ENCODE measurements around the gene SPSB4.
A peak's percentile ranks its signal among the peaks of the same experiment; 100 is the strongest.

SPSB4 gene

GRCh38 chr3:141150081-141150830, 99.1 kb downstream of the SPSB4 start:
- DNase-seq (ENCODE audit: low spot score): no peak
- FAIRE-seq: no peak

DNA sequence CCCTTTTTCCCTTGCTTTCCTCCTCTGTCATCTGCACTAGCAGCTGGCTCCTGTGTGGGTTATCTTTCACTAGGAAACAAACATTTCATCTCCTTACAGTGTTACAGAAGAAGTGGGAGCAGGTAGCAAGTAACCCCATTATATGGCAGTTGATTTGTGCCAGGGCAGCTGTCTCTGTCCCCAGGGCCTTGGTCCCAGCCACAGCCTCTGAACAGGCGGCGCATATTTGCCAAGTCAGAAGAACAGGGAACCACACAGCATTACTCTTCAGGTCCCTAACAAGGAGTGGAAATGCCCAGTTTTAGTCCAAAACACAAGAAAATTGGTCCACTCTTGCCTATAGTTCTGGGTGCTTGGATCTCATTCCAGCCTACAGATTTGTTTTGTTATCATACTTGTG, 99.8 kb downstream of the SPSB4 start:
- FAIRE-seq (no peak), DNase-seq (ENCODE audit: low spot score) (no peak)

DNA sequence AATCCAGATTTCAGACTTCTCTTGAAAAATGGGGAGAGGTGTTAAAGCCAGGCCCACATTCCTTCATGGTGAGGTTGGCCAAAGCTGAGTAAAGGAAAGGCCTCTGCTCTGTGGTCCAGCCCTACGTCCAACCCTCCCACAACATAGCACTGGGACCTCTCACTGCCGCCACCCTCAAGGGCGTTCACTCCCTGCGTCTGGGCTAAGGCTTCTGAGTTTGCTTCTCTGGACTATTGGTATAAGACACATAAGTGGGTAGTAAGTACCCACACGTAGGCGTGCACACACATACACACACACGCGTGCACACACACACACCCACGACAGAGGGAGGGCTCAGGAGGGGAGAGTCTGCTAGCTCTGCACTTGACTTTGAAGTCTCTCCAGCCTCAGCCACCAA, 100.3 kb downstream of the SPSB4 start:
- DNase-seq (ENCODE audit: low spot score) (no peak), FAIRE-seq (no peak)

- DNase-seq (ENCODE audit: low spot score) (no peak), FAIRE-seq (no peak)
These were observed 101.0 kb downstream of the SPSB4 start for GRCh38 chr3:141152130-141152529.

DNA sequence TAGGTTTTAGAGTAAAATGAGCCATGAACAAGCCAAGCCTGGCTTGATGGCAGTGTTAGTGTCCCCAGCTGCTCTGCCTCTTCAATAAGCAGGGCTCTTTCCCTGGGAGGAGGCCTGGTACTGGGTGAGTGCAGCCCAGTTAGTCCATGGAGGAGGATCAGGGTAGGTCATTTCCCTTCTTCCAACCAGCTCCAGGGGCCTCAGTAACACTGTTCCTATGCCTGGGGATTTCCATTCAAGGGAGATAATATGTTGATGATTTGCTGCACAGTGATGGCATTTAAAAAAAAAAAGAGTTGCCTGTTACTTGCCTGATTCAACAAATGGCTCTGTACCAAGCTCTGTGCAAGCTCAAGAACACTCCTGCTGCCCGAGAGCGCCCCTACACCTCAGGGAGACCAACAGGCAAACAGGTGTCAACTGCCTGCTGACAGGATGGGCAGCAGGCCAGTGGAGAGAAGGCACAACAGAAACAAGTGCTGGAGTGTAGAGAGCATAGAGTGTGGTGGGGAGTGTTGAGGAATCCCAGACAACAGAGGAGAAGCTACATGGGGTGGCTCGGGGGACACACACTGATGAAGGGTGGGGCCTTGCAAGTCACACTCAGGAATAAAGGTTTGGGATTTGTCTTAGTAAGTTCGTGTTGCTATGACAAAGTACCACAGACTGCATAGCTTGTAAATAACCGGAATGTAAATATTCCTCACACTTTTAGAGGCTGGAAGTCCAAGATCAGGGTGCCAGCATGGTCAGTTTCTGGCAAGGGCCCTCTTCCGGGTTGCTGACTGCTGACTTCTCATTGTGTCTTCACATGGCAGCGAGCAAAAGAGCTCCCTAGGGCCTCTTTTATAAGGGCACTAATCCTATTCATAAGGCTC, 101.9 kb downstream of the SPSB4 start:
- DNase-seq (ENCODE audit: low spot score): no peak
- FAIRE-seq: no peak

GRCh38 chr3:141153679-141153966, 102.5 kb downstream of the SPSB4 start:
- FAIRE-seq (no peak), DNase-seq (ENCODE audit: low spot score) (no peak)

DNA sequence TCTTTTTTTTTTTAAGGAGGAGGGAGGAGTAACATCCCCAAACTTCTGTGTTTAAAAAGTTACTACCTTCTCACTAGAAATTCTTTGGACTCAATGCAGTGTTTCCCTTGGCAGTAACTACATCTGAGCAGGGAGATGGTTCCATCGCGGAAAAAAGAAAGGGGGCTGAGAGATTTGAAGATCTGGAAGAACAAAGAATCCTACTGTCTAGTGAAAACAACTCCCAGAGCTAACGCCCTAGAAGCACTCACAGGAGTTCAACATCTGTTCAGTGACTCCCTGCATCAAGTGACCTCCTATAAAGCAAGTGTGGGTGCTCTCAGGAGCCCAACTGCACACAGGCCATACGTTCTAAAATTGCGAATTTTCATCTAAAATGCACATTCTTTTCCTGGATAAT, 113.7 kb downstream of the SPSB4 start:
- no peak for FAIRE-seq
- DNase-seq (ENCODE audit: low spot score): no peak

GRCh38 chr3:141167681-141168080, 116.5 kb downstream of the SPSB4 start:
- no peak for FAIRE-seq
- no peak for DNase-seq (ENCODE audit: low spot score)

- FAIRE-seq (no peak), DNase-seq (ENCODE audit: low spot score) (no peak)
These were observed 119.6 kb downstream of the SPSB4 start for GRCh38 chr3:141170678-141171295.

DNA sequence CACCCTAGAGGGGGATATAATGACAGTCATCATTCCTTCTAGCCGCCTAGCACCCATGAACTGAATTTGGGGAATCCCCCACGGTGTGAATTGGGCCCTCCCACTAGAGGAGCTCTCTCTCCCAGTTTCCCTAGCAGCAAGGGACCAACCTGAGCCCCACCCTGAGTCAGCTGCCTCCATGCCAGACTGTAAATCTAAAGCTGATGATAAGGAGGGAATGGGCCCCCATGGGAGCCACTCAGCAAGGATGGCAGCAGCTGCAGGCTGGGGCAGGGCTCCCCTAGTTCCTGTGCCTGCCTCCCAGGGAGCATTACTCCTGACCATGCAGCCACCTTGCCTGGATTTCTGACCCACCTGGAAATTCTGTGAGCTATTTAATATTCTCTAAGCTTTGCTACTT, 123.5 kb downstream of the SPSB4 start:
- DNase-seq (ENCODE audit: low spot score): no peak
- FAIRE-seq: no peak

GRCh38 chr3:141176775-141177174, 125.6 kb downstream of the SPSB4 start:
- DNase-seq (ENCODE audit: low spot score) (no peak), FAIRE-seq (no peak)

GRCh38 chr3:141178026-141178425, 126.9 kb downstream of the SPSB4 start:
- no peak for DNase-seq (ENCODE audit: low spot score)
- FAIRE-seq: no peak

DNA sequence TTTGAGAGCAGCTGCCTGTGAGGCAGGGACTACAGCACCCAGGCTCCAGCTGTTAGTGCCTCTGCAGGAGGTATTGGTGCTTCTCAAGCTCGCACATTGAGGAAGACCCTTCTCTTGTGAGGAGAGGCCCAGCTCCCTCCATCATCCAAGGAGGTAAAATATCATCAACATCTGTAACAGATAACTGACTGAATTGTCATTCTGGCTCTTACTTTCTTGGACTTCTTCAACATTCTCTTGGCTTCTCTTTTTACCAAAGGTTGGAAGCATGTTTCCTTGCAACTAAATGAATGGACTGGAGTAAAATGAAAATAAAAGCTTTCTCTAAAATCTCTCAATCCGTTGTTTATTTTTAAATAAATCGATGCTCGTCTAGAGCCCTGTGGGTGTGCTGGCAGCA, 127.4 kb downstream of the SPSB4 start:
- no peak for DNase-seq (ENCODE audit: low spot score)
- no peak for FAIRE-seq

- no peak for DNase-seq (ENCODE audit: low spot score)
- no peak for FAIRE-seq
These were observed 128.8 kb downstream of the SPSB4 start for GRCh38 chr3:141179983-141180382.

- DNase-seq (ENCODE audit: low spot score): no peak
- no peak for FAIRE-seq
These were observed 130.0 kb downstream of the SPSB4 start for GRCh38 chr3:141181196-141181595.

- DNase-seq (ENCODE audit: low spot score) (no peak), FAIRE-seq (no peak)
These were observed 130.7 kb downstream of the SPSB4 start for GRCh38 chr3:141181819-141182218.

DNA sequence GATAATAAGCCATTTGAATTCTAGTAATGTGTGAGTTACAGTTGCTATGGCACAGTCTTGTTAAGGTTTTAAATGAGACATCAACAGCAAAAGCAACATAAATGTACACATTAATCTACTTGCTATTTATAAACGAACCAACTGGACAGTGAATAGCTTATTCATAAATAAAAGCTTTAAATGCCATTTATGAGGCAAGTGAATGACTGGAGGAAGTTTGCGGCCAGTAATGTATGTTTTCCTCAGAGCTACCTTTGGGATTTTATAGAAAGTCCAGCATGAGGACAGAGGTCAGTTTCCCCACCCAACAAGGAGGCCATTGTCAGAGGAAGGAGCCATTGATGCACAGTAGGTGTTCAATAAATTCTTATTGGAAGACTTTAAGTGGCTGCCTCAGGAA, 132.5 kb downstream of the SPSB4 start:
- FAIRE-seq: no peak

DNA sequence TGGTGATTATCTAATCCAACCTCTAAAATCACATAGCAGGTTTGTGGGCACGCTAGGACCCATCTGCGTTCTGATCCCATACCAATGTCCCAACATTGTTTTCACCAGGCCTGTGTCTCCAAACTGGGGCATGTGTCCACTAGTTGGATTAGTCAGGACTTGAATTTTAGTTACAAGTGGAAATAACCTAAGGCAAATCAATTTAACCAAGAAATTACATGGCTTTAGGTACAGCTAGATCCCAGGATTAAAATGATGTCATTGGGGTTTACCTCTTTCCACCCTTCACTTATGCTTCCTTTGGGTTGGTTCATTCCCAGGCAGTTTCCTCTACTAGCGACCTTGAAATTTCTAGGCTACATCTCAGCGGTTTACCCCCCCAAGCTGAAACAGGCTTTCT, 133.3 kb downstream of the SPSB4 start:
- FAIRE-seq (no peak), DNase-seq (ENCODE audit: low spot score) (no peak)

More for the DNA sequence above, 132.5 kb downstream of the SPSB4 start:
- no peak for DNase-seq (ENCODE audit: low spot score)

- FAIRE-seq (peak; percentile 55), DNase-seq (ENCODE audit: low spot score) (peak; percentile 14)
These were observed 140.1 kb downstream of the SPSB4 start for GRCh38 chr3:141191097-141191749.

- peak; percentile 95 for FAIRE-seq
- DNase-seq (ENCODE audit: low spot score): peak; percentile 79
These were observed 141.2 kb downstream of the SPSB4 start for GRCh38 chr3:141192345-141192744.

DNA sequence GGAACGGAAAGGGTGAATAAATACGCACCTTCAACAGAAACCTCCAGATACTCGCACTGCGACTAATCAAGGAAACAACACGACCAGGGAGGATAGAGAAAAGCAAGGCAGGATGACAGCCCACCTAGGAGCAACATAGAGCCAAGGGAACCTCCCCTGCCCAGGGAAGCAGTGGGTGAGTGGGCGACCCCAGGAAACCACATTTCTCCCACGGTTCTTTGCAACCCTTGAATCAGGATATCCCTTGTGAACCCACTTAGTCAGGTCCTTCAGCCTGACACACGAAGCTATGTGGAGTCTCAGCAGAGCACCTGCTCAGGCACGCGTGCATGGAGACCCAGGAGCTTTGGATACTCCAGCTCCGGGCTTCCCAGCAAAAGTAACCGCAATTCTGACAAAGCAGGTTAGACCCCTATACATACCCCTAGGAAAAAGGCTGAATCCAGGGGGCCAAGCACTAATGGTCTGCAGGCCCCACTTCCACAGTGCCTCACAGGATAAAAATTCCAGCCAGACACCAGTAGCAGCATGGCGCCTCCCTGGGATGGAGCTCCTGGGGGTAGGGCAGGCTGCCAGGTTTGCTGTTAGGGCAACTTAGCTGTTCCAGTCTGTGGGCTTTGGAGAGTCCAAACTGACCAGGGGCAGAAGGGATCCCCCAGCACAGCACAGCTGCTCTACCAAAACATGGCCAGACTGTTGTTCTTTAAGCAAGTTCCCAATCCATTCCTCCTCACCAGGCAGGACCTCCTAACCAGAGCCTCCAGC, 142.1 kb downstream of the SPSB4 start:
- no peak for FAIRE-seq
- no peak for DNase-seq (ENCODE audit: low spot score)
